ENCODE results near the gene ASPHD2.

Gene ASPHD2

DNA sequence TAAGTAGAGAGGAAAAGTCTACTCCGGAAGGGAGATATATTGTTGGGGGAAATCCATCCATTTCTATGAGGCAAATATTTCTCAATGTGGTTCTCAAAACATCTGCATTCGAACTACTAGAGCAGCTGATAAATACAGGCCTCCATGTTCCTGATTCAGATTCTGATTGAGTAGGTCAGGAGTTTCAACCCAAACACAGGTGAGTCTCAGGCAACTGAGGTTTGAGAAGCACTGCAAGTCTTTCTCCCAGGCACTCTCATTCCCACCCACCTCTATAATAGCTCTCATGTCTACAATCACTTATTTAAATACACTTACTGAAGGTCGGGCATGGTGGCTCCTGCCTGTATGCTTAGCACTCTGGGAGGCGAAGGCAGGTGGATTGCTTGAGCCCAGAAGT, 14.7 kb upstream of the ASPHD2 start:
- TF ChIP-seq, protein P1, sequence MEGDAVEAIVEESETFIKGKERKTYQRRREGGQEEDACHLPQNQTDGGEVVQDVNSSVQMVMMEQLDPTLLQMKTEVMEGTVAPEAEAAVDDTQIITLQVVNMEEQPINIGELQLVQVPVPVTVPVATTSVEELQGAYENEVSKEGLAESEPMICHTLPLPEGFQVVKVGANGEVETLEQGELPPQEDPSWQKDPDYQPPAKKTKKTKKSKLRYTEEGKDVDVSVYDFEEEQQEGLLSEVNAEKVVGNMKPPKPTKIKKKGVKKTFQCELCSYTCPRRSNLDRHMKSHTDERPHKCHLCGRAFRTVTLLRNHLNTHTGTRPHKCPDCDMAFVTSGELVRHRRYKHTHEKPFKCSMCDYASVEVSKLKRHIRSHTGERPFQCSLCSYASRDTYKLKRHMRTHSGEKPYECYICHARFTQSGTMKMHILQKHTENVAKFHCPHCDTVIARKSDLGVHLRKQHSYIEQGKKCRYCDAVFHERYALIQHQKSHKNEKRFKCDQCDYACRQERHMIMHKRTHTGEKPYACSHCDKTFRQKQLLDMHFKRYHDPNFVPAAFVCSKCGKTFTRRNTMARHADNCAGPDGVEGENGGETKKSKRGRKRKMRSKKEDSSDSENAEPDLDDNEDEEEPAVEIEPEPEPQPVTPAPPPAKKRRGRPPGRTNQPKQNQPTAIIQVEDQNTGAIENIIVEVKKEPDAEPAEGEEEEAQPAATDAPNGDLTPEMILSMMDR (IDR thresholded peaks at IDR 0.05; ENCODE audit: low read depth, low read length, missing control alignments) = no peak
- no peak for DNase-seq (ENCODE audit: low read depth)
- in situ Hi-C loops (cut with HindIII; ENCODE audit: low sequenced_read_pairs) = no loop called here
- no peak overlapping the region for H3K4me3 ChIP-seq (ENCODE audit: low read depth, low read length)

DNA sequence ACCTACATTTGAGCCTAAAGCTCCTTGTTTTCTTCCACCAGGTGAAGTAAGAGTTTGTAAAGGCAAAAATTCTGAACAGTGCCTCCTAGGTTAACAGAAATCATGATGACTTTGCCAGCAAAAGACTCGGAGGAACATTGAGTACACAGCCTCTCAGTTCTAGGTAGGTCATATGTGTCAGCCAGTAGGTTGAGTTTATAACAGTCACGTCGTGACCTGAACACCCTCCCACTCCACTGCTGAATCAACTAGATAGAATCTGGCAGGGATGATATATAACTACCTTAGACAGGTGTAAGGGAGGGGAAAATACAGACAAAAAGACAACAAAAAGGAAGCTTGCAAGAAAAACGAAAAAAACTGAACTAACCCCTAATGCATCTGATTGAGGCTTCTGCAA, 12.8 kb upstream of the ASPHD2 start:
- DNase-seq (ENCODE audit: low read depth) = no peak
- in situ Hi-C loops (cut with HindIII; ENCODE audit: low sequenced_read_pairs) = no loop called here
- TF ChIP-seq, protein P1 (IDR thresholded peaks at IDR 0.05; ENCODE audit: low read depth, low read length, missing control alignments) = no peak

DNA sequence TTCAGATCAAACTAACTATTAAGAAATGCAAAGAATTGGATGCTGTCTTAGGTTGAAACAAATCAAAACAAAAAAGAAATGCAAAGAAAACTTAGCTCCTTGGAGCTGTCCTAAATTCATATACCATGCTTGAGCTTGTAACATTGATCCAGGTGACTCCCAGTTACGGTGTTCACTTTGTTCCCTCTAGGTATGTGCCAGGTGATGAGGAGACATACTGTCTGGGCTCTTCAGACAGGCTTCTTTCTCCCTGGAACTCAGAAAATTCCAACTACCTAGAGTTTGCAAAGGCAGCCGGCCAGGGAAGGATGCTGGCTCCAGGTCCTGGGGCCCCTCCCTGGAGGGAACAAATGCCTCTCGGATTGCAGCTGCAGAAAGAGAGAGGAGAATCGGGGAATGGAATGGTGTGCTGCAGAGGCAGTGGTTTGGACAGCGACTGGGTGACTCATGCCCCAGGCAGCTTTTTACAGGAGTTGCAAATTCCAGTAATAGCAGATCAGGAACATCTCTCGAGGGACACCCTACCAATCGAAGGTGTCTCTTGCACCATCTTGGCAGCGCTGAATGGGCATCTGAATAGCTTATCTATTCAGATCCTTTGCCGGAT, 12.3 kb upstream of the ASPHD2 start:
- in situ Hi-C loops (cut with HindIII; ENCODE audit: low sequenced_read_pairs) = no loop called here
- peak; percentile 71 for DNase-seq (ENCODE audit: low read depth)
- no peak overlapping the region for H3K4me3 ChIP-seq (ENCODE audit: low read depth, low read length)
- TF ChIP-seq, protein P1 (IDR thresholded peaks at IDR 0.05; ENCODE audit: low read depth, low read length, missing control alignments) = no peak

More for the DNA sequence above, 12.8 kb upstream of the ASPHD2 start:
- no peak overlapping the region for H3K4me3 ChIP-seq (ENCODE audit: low read depth, low read length)

DNA sequence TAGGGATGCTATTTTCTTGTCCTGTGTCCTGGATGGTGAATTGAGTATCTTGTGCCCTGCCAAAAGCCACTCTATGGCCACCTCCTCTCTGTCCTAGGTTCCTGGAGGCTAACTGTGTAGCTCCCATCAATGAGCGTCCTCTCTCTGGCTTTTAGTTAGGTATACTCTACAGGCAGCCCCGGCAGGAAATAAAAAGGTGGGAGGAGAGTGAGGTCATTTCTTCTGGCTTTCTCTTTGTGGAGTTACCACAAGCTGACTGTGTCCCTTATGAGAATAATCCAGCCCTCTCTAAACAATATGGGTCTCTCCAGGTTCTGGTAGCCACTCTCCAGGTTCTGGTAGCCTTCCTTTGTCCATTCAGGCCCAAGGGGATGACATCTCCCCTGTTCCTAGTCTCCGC, 11.7 kb upstream of the ASPHD2 start:
- in situ Hi-C loops (cut with HindIII; ENCODE audit: low sequenced_read_pairs) = no loop called here
- no peak overlapping the region for H3K4me3 ChIP-seq (ENCODE audit: low read depth, low read length)
- TF ChIP-seq, protein P1 (IDR thresholded peaks at IDR 0.05; ENCODE audit: low read depth, low read length, missing control alignments) = no peak
- no peak for DNase-seq (ENCODE audit: low read depth)

DNA sequence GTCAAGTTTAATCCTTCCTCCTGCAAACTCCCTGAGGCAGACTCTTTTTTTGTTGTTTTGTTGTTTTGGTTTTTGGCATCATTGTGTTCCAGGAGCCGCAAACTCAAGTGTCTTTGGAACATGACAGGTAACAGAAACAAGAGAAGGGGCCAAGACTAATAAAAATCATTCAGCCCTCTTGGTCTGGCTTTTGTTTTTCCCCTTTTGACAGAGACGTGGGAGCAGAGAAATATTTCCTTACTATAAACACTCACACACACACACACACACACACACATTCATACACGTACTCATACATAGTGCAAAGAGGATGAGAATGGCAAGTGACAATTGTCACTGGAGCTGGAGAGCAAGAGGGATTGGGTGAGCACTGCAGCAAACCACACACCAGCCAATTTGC, 10.4 kb upstream of the ASPHD2 start:
- in situ Hi-C loops (cut with HindIII; ENCODE audit: low sequenced_read_pairs) = no loop called here
- no peak for DNase-seq (ENCODE audit: low read depth)
- no peak overlapping the region for H3K4me3 ChIP-seq (ENCODE audit: low read depth, low read length)
- TF ChIP-seq, protein P1 (IDR thresholded peaks at IDR 0.05; ENCODE audit: low read depth, low read length, missing control alignments) = no peak

DNA sequence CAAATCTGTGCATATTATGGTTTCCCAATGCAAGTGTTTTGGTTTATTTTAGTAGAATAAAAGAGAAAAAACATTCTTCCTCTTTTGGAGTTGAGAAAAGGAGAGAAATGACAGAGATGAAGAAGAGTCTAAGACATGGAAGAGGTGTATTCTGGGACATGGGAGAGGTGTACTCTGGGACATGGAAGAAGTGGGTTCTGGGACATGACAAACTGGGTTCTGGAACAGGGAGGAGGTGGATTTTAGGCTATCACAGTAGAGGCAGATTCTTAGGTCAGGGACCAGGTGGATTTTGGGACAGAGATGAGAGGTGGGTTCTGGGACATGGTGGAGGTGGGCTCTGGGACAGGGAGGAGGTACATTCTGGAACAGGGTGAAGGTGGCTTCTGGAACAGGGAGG, 2.1 kb upstream of the ASPHD2 start:
- H3K4me3 ChIP-seq (ENCODE audit: low read depth, low read length) = no peak overlapping the region
- in situ Hi-C loops (cut with HindIII; ENCODE audit: low sequenced_read_pairs) = no loop called here
- TF ChIP-seq, protein P1 (IDR thresholded peaks at IDR 0.05; ENCODE audit: low read depth, low read length, missing control alignments) = no peak
- no peak for DNase-seq (ENCODE audit: low read depth)

All from astrocyte of the cerebellum (primary cell).